Memory B cell (primary cell): ENCODE measurements around the gene IER3.

Experiments
- ATAC-seq: fragments of 150-1000 bp; cut with Tn5 transposase; 2 replicates; pipeline ENCODE4 v1.10.0; 2021; ENCODE audit warnings: low read depth, mild to moderate bottlenecking, moderate library complexity
- DNase-seq, 2 donors: peaks; one replicate each; pipeline ENCODE4 v3.0.0; 2022; ENCODE audit warnings: low spot score in 2 of 2
- H3K27ac Mint-ChIP-seq: one replicate; pipeline ENCODE4 v1.8.0; 2022; ENCODE audit warnings: mild to moderate bottlenecking, moderate library complexity, mixed read lengths
- H3K27me3 Mint-ChIP-seq: one replicate; pipeline ENCODE4 v1.8.0; 2022; ENCODE audit warnings: mixed read lengths
- H3K36me3 Mint-ChIP-seq: one replicate; pipeline ENCODE4 v1.8.0; 2022; ENCODE audit warnings: mild to moderate bottlenecking, mixed read lengths
- H3K4me1 Mint-ChIP-seq: one replicate; pipeline ENCODE4 v1.8.0; 2022; ENCODE audit warnings: mixed read lengths
- H3K4me3 Mint-ChIP-seq: one replicate; pipeline ENCODE4 v1.8.0; 2022; ENCODE audit warnings: mild to moderate bottlenecking, moderate library complexity, mixed read lengths
- H3K9me3 Mint-ChIP-seq: one replicate; pipeline ENCODE4 v1.8.0; 2022; ENCODE audit warnings: mixed read lengths

Gene IER3

DNA sequence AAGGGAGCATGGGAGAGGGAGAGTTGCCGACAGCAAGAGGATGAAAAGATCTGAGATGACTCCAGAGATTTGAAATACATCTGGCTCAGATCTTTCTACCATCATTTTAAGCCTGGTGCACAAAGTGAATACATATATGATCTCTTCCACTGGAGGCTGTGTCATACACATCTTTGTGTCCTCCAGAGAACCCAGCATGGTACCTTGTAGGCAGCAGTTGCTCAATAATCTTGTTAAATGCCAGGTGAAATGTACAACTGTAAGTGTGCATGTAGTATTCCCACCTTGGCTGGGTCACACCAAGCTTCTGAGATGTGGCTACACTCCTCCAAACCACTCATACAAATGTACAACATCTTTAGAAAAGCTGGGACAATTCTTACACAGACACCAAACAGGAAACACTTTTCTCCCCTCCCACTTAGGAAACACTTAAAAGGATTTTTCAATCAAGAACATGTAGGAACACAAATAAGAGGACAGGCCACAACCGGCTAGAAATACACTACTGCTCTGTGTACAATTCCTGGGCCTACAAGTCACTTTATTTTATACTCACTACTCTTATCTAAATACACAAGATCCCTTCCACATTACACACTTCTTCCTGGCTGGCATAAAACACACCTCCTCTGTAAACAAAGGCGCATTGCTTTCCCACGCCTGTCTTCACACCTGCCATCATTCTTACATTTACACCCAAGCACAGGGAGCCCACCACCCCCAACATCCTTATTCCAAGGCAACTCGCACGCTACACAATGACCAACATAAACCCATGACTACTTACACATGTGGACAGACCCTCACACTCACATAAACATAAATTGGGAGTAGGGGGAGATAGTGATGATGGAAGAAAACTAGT lies 3.8 kb upstream of the IER3 start:
- ATAC-seq (no peak), DNase-seq (no peak)
- H3K4me1 Mint-ChIP-seq, result peaks cover 11% of the 10 kb centered on the region
- H3K27me3 Mint-ChIP-seq, result no peaks in the 10 kb centered on the region
- no peak overlapping the region for H3K27ac Mint-ChIP-seq
- H3K9me3 Mint-ChIP-seq, result no peaks in the 10 kb centered on the region
- no peaks in the 10 kb centered on the region for H3K36me3 Mint-ChIP-seq
- no peak overlapping the region for H3K4me3 Mint-ChIP-seq

DNA sequence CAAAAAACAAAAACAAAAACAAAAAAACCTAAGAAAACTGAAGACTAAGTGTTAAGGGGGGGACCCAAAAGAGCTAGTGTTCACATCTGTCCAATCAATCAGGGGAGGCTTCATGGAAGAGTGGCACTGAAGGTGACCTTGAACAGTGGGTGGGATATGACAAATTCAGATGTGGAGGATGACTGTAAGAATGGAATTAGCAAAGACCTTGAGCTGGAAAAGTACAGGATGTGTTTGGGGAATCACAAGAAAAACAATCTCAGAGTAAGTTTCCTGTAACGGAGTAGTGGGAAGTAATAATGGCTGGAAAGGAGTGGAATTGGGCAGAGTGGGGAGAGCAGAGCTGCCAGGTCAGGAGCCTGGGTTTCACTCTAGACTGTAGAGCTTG lies 2.9 kb upstream of the IER3 start:
- Mint-ChIP-seq H3K27me3 (no peaks in the 10 kb centered on the region), H3K36me3 (no peaks in the 10 kb centered on the region), H3K4me1 (peaks cover 12% of the 10 kb centered on the region), H3K9me3 (no peaks in the 10 kb centered on the region), H3K27ac (no peak overlapping the region), H3K4me3 (no peak overlapping the region)
- ATAC-seq (no peak), DNase-seq (no peak)

DNA sequence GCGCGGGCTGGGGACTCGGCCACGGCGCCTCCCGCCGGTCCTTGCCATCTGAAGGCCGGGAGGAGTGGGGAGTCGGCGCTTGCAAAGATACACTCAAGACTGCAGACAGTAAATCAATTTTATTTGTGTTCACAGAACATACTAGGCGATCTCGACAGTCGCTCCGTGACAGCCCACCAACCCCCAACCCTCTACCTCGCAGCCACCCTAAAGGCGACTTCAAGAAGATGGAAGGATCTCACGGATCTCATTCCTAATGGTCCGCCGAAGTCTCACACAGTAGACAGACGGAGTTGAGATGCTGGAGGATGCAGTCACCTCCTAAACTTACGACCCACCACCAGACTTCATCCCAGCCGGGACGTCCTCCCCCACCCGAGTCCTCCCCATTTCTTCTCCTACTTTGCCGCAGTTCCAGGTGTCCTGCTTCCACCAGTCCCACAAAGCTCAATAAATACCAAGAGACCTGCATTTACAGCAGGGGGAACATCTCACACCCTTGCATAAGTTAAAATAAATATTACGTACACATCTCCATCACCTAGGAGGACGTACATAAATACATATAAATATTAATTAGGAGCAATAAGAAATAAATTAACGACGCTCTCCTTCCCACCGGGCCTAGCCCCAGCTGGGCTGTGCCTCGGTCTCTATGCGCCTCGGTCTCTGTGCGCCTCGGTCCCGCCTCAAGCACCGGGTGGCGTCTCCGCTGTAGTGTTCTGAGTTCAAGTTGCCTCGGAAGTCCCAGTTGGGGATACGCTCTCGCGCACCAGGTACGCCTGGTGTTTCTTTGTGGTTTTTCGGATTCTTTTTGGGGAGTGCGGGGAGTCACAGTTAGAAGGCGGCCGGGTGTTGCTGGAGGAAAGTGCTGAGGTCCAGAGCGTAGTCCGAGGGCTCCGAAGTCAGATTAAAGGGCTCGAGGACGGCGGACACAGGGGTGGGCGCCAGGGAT lies 971 bp downstream of the IER3 start:
- Mint-ChIP-seq H3K27ac (peak overlapping the region; percentile 66), H3K4me1 (peaks cover 28% of the 10 kb centered on the region), H3K36me3 (peaks cover 3% of the 10 kb centered on the region), H3K27me3 (no peaks in the 10 kb centered on the region), H3K9me3 (no peaks in the 10 kb centered on the region), H3K4me3 (peak overlapping the region; percentile 87)
- DNase-seq, result no peak
- peak; percentile 19 for ATAC-seq

- H3K9me3 Mint-ChIP-seq, result no peaks in the 10 kb centered on the region
- peaks cover 3% of the 10 kb centered on the region for H3K36me3 Mint-ChIP-seq
- DNase-seq, result peak; percentile 74 to 84
- peak within 1 kb of the TSS; percentile 66 for H3K27ac Mint-ChIP-seq
- peaks cover 32% of the 10 kb centered on the region for H3K4me1 Mint-ChIP-seq
- no peaks in the 10 kb centered on the region for H3K27me3 Mint-ChIP-seq
- peak within 1 kb of the TSS; percentile 87 for H3K4me3 Mint-ChIP-seq
- ATAC-seq, result peak; percentile 69
Observed at GRCh38 chr6:30742316-30743098, 1.8 kb downstream of the IER3 start, which contains the start of gene FLOT1. Gene FLOT1, minus strand, starts transcription at chr6:30742687. Its CDS starts 498 bp downstream, at chr6:30742189.

DNA sequence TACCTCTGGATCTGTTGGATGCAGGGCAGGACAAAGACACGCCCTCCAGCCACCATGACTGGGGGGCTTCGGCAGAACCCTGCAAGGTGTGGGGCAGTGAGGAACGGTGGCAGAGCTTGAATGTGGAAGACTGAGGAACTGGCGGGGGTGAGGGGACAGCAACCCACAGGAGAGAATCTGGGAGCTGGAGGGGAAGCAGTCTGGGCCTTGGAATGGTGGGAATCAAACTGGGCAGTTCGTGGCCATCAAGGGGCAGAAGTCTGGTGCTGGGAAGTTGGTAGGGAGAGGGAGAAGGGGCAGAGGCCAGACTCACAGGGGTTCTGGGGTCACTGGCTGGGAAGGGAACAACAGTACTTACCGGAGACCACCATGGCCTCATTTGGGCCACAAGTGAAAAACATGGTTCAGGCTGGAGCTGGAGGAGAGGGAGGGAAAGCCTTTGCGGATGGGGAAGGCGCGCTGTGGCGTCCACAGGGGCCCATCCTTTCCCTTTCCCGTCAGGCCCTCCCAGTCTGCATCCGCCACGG lies 2.5 kb downstream of the IER3 start:
- H3K36me3 Mint-ChIP-seq, result peaks cover 3% of the 10 kb centered on the region
- peaks cover 37% of the 10 kb centered on the region for H3K4me1 Mint-ChIP-seq
- DNase-seq, result no peak
- peak overlapping the region; percentile 87 for H3K4me3 Mint-ChIP-seq
- peak overlapping the region; percentile 66 for H3K27ac Mint-ChIP-seq
- ATAC-seq, result no peak
- no peaks in the 10 kb centered on the region for H3K27me3 Mint-ChIP-seq
- no peaks in the 10 kb centered on the region for H3K9me3 Mint-ChIP-seq

DNA sequence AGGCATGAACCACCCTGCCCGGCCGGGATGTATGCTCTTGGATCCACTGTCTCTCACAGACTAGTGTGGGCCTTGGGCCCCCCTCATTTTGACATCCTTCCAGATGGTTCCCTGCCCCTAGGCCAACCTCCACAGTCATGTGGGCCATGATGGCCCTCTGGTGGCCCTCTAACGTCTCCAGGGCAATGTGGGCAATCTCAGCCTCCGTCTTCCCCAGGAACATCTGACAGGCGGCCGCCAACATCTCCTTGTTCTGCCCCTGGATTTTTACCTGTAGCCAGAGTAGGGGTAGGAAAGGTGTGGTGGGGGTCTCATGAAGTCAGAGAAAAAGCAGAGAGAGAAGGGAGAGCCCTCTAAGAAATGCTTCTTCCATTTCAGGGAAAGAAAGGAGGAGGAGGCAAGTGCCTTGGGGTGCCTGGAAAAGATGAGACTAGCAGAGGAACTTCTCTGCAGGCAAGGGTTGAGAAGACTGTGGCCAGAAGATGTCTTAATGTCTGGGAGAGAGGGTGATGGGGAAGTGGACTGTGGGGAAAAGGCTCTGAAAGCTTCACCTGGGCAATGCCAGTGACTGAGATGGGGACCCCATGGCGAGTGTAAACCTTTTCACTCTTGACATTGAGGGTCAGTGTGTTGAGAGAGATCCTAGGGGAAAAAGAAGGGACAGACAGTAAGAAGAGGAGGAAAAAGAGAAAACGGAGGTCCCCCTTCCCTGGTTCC lies 3.1 kb downstream of the IER3 start:
- H3K9me3 Mint-ChIP-seq, result no peaks in the 10 kb centered on the region
- H3K36me3 Mint-ChIP-seq, result peaks cover 3% of the 10 kb centered on the region
- H3K27ac Mint-ChIP-seq, result peak overlapping the region; percentile 66
- ATAC-seq (no peak), DNase-seq (no peak)
- H3K27me3 Mint-ChIP-seq, result no peaks in the 10 kb centered on the region
- peak overlapping the region; percentile 87 for H3K4me3 Mint-ChIP-seq
- H3K4me1 Mint-ChIP-seq, result peaks cover 42% of the 10 kb centered on the region

- no peaks in the 10 kb centered on the region for H3K9me3 Mint-ChIP-seq
- no peaks in the 10 kb centered on the region for H3K27me3 Mint-ChIP-seq
- DNase-seq (no peak), ATAC-seq (no peak)
- peaks cover 3% of the 10 kb centered on the region for H3K36me3 Mint-ChIP-seq
- no peak overlapping the region for H3K27ac Mint-ChIP-seq
- no peak overlapping the region for H3K4me3 Mint-ChIP-seq
- peaks cover 49% of the 10 kb centered on the region for H3K4me1 Mint-ChIP-seq
Observed at GRCh38 chr6:30740540-30740870, 3.8 kb downstream of the IER3 start.

GRCh38 chr6:30738532-30738931 lies 5.8 kb downstream of the IER3 start:
- ATAC-seq, result no peak
- Mint-ChIP-seq H3K9me3 (no peaks in the 10 kb centered on the region), H3K4me3 (no peak overlapping the region), H3K27me3 (no peaks in the 10 kb centered on the region), H3K4me1 (peaks cover 42% of the 10 kb centered on the region), H3K36me3 (peaks cover 5% of the 10 kb centered on the region), H3K27ac (no peak overlapping the region)
- no peak for DNase-seq

DNA sequence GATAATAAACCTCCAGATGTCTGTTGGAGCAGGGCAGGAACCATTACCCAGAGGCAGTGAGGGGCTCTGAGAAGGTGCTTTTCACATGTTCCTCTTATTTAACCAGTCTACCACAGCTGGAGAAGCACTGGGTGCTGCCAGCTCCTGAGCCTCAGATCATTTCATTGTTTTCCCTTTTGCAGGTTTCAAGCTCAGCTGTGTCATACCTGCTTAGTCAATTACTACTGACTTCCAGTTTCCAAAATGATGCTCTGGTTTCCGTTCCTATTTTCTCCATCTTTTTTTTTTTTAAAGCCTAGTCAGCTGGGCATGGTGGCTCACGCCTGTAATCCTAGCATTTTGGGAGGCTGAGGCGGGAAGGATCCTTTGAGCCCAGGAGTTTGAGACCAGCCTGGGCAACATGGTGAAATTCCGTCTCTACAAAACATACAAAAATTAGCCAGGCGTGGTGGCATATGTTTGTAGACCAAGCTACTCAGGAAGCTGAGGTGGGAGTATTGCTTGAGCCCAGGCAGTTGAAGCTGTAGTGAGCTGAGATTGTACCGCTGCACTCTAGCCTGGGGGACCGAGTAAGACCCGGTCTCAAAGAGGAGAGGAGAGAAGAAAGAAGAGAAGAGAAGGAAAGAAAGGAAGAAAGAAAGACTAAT lies 8.6 kb downstream of the IER3 start:
- DNase-seq (peak in 1 of 2 donors; percentile 28), ATAC-seq (peak; percentile 76)
- Mint-ChIP-seq H3K36me3 (peaks cover 6% of the 10 kb centered on the region), H3K27me3 (no peaks in the 10 kb centered on the region), H3K27ac (peak overlapping the region; percentile 85), H3K9me3 (no peaks in the 10 kb centered on the region), H3K4me3 (peak overlapping the region; percentile 77), H3K4me1 (peaks cover 29% of the 10 kb centered on the region)

GRCh38 chr6:30732237-30732943 lies 12.0 kb downstream of the IER3 start:
- no peak overlapping the region for H3K27ac Mint-ChIP-seq
- no peaks in the 10 kb centered on the region for H3K27me3 Mint-ChIP-seq
- peaks cover 25% of the 10 kb centered on the region for H3K4me1 Mint-ChIP-seq
- H3K4me3 Mint-ChIP-seq, result no peak overlapping the region
- no peak for ATAC-seq
- H3K9me3 Mint-ChIP-seq, result no peaks in the 10 kb centered on the region
- peaks cover 7% of the 10 kb centered on the region for H3K36me3 Mint-ChIP-seq
- DNase-seq, result no peak

- Mint-ChIP-seq H3K9me3 (no peaks in the 10 kb centered on the region), H3K4me1 (peaks cover 12% of the 10 kb centered on the region), H3K27ac (no peak overlapping the region), H3K36me3 (peaks cover 7% of the 10 kb centered on the region), H3K4me3 (peak overlapping the region; percentile 43), H3K27me3 (no peaks in the 10 kb centered on the region)
- ATAC-seq (peak; percentile 78), DNase-seq (peak; percentile 64 to 66)
Observed at GRCh38 chr6:30730601-30731435, 13.5 kb downstream of the IER3 start.
